Activated gamma-delta T cell (primary cell): ENCODE measurements around the gene CELSR1.

Experiments
- DNase-seq: peaks from one replicate; lab custom pipeline; 2025; lab: John Stamatoyannopoulos, UW

CELSR1 gene

GRCh38 chr22:46349681-46350080, 187.7 kb downstream of the CELSR1 start:
- DNase-seq = no peak

- no peak for DNase-seq
Measured at GRCh38 chr22:46349238-46349637, 188.2 kb downstream of the CELSR1 start.

GRCh38 chr22:46348099-46348695, 189.2 kb downstream of the CELSR1 start:
- DNase-seq = no peak

GRCh38 chr22:46347646-46348045, 189.8 kb downstream of the CELSR1 start:
- DNase-seq = no peak

- no peak for DNase-seq
Measured at GRCh38 chr22:46346680-46347405, 190.6 kb downstream of the CELSR1 start.

GRCh38 chr22:46340676-46341075, 196.7 kb downstream of the CELSR1 start:
- DNase-seq = no peak

- no peak for DNase-seq
Measured at GRCh38 chr22:46339956-46340355, 197.5 kb downstream of the CELSR1 start.

GRCh38 chr22:46338636-46339035, 198.8 kb downstream of the CELSR1 start:
- DNase-seq = no peak

- no peak for DNase-seq
Measured at GRCh38 chr22:46337870-46338269, 199.6 kb downstream of the CELSR1 start.

- no peak for DNase-seq
Measured at GRCh38 chr22:46336119-46337078, 201.0 kb downstream of the CELSR1 start.

- DNase-seq = peak; percentile 57
Measured at GRCh38 chr22:46335201-46336118, 202.0 kb downstream of the CELSR1 start, which contains the start of gene TRMU. Gene TRMU, plus strand, starts transcription at chr22:46335714. Its CDS starts 51 bp downstream, at chr22:46335765.

GRCh38 chr22:46331496-46331895, 205.9 kb downstream of the CELSR1 start:
- no peak for DNase-seq

- DNase-seq = no peak
Measured at GRCh38 chr22:46330426-46330825, 207.0 kb downstream of the CELSR1 start.

- DNase-seq = no peak
Measured at GRCh38 chr22:46329616-46330015, 207.8 kb downstream of the CELSR1 start.

- no peak for DNase-seq
Measured at GRCh38 chr22:46328797-46329196, 208.6 kb downstream of the CELSR1 start.

GRCh38 chr22:46327691-46328465, 209.5 kb downstream of the CELSR1 start:
- DNase-seq = no peak

GRCh38 chr22:46326066-46326680, 211.2 kb downstream of the CELSR1 start:
- no peak for DNase-seq

GRCh38 chr22:46323162-46323561, 214.3 kb downstream of the CELSR1 start:
- DNase-seq = no peak

- no peak for DNase-seq
Measured at GRCh38 chr22:46322711-46323110, 214.7 kb downstream of the CELSR1 start.
